ENCODE measurements around the gene REP15. TPM values are rescaled to one million over a fixed set of nuclear protein-coding genes. Genes with fewer than 3 reads are reported as not detected.

REP15 gene
- total RNA-seq, 1 experiment from 2014 or later = 0.35 TPM

- H3K4me3 ChIP-seq (ENCODE audit: insufficient read depth, low read depth, low read length) = no peak overlapping the region
- no peak for DNase-seq
- H3K27me3 ChIP-seq (ENCODE audit: control insufficient read depth, insufficient read depth, low read length) = no peaks in the 10 kb centered on the region
- H3K36me3 ChIP-seq (replicated peaks; ENCODE audit: control insufficient read depth, insufficient read depth, low read length) = peaks cover 1% of the 10 kb centered on the region; the same call in 1 of the 2 replicates
Measured at GRCh38 chr12:27682534-27682933, 13.7 kb upstream of the REP15 start.

GRCh38 chr12:27685274-27685673, 11.0 kb upstream of the REP15 start:
- no peak for DNase-seq
- H3K36me3 ChIP-seq (replicated peaks; ENCODE audit: control insufficient read depth, insufficient read depth, low read length) = no peaks in the 10 kb centered on the region

GRCh38 chr12:27686147-27686546, 10.1 kb upstream of the REP15 start:
- Histone ChIP-seq H3K36me3 (replicated peaks; ENCODE audit: control insufficient read depth, insufficient read depth, low read length) (no peaks in the 10 kb centered on the region), H3K4me3 (ENCODE audit: insufficient read depth, low read depth, low read length) (no peak overlapping the region), H3K27me3 (ENCODE audit: control insufficient read depth, insufficient read depth, low read length) (no peaks in the 10 kb centered on the region)
- no peak for DNase-seq

More at GRCh38 chr12:27685274-27685673, 11.0 kb upstream of the REP15 start:
- no peaks in the 10 kb centered on the region for H3K27me3 ChIP-seq (ENCODE audit: control insufficient read depth, insufficient read depth, low read length)
- H3K4me3 ChIP-seq (ENCODE audit: insufficient read depth, low read depth, low read length) = no peak overlapping the region

- no peaks in the 10 kb centered on the region for H3K27me3 ChIP-seq (ENCODE audit: control insufficient read depth, insufficient read depth, low read length)
- H3K4me3 ChIP-seq (ENCODE audit: insufficient read depth, low read depth, low read length) = no peak overlapping the region
- no peaks in the 10 kb centered on the region; the same call in none of the 2 replicates for H3K36me3 ChIP-seq (replicated peaks; ENCODE audit: control insufficient read depth, insufficient read depth, low read length)
- no peak for DNase-seq
Measured at GRCh38 chr12:27688671-27689070, 7.6 kb upstream of the REP15 start.

- no peak for DNase-seq
- H3K36me3 ChIP-seq (replicated peaks; ENCODE audit: control insufficient read depth, insufficient read depth, low read length) = no peaks in the 10 kb centered on the region; the same call in none of the 2 replicates
- no peak overlapping the region for H3K4me3 ChIP-seq (ENCODE audit: insufficient read depth, low read depth, low read length)
- no peaks in the 10 kb centered on the region for H3K27me3 ChIP-seq (ENCODE audit: control insufficient read depth, insufficient read depth, low read length)
Measured at GRCh38 chr12:27689558-27690180, 6.6 kb upstream of the REP15 start.

GRCh38 chr12:27693403-27693802, 2.8 kb upstream of the REP15 start:
- no peaks in the 10 kb centered on the region; the same call in none of the 2 replicates for H3K36me3 ChIP-seq (replicated peaks; ENCODE audit: control insufficient read depth, insufficient read depth, low read length)
- no peak for DNase-seq
- no peaks in the 10 kb centered on the region for H3K27me3 ChIP-seq (ENCODE audit: control insufficient read depth, insufficient read depth, low read length)

GRCh38 chr12:27695556-27696292, 523 bp upstream of the REP15 start:
- DNase-seq = no peak
- no peaks in the 10 kb centered on the region; the same call in none of the 2 replicates for H3K36me3 ChIP-seq (replicated peaks; ENCODE audit: control insufficient read depth, insufficient read depth, low read length)
- no peaks in the 10 kb centered on the region for H3K27me3 ChIP-seq (ENCODE audit: control insufficient read depth, insufficient read depth, low read length)
- no peak overlapping the region for H3K4me3 ChIP-seq (ENCODE audit: insufficient read depth, low read depth, low read length)

More at GRCh38 chr12:27693403-27693802, 2.8 kb upstream of the REP15 start:
- no peak overlapping the region for H3K4me3 ChIP-seq (ENCODE audit: insufficient read depth, low read depth, low read length)

- no peak overlapping the region for H3K4me3 ChIP-seq (ENCODE audit: insufficient read depth, low read depth, low read length)
- DNase-seq = no peak
- no peaks in the 10 kb centered on the region; the same call in 1 of the 2 replicates for H3K36me3 ChIP-seq (replicated peaks; ENCODE audit: control insufficient read depth, insufficient read depth, low read length)
- H3K27me3 ChIP-seq (ENCODE audit: control insufficient read depth, insufficient read depth, low read length) = no peaks in the 10 kb centered on the region
Measured at GRCh38 chr12:27696864-27697564, 767 bp downstream of the REP15 start.

GRCh38 chr12:27703720-27704452, 7.6 kb downstream of the REP15 start:
- Histone ChIP-seq H3K27me3 (ENCODE audit: control insufficient read depth, insufficient read depth, low read length) (no peaks in the 10 kb centered on the region), H3K4me3 (ENCODE audit: insufficient read depth, low read depth, low read length) (no peak overlapping the region), H3K36me3 (replicated peaks; ENCODE audit: control insufficient read depth, insufficient read depth, low read length) (no peaks in the 10 kb centered on the region)
- DNase-seq = peak; percentile 70

- peak; percentile 28 for DNase-seq
- Histone ChIP-seq H3K4me3 (ENCODE audit: insufficient read depth, low read depth, low read length) (no peak overlapping the region), H3K27me3 (ENCODE audit: control insufficient read depth, insufficient read depth, low read length) (no peaks in the 10 kb centered on the region), H3K36me3 (replicated peaks; ENCODE audit: control insufficient read depth, insufficient read depth, low read length) (no peaks in the 10 kb centered on the region)
Measured at GRCh38 chr12:27705263-27705662, 9.0 kb downstream of the REP15 start.

GRCh38 chr12:27707216-27707615, 11.0 kb downstream of the REP15 start:
- Histone ChIP-seq H3K4me3 (ENCODE audit: insufficient read depth, low read depth, low read length) (no peak overlapping the region), H3K36me3 (replicated peaks; ENCODE audit: control insufficient read depth, insufficient read depth, low read length) (no peaks in the 10 kb centered on the region), H3K27me3 (ENCODE audit: control insufficient read depth, insufficient read depth, low read length) (no peaks in the 10 kb centered on the region)
- DNase-seq = no peak

GRCh38 chr12:27709212-27709931, 13.1 kb downstream of the REP15 start:
- no peak overlapping the region for H3K4me3 ChIP-seq (ENCODE audit: insufficient read depth, low read depth, low read length)

GRCh38 chr12:27709932-27710591, 13.8 kb downstream of the REP15 start:
- Histone ChIP-seq H3K27me3 (ENCODE audit: control insufficient read depth, insufficient read depth, low read length) (no peaks in the 10 kb centered on the region), H3K4me3 (ENCODE audit: insufficient read depth, low read depth, low read length) (peak overlapping the region; percentile 81), H3K36me3 (replicated peaks; ENCODE audit: control insufficient read depth, insufficient read depth, low read length) (no peaks in the 10 kb centered on the region; the same call in 1 of the 2 replicates)
- no peak for DNase-seq

More at GRCh38 chr12:27709212-27709931, 13.1 kb downstream of the REP15 start:
- no peak for DNase-seq
- Histone ChIP-seq H3K27me3 (ENCODE audit: control insufficient read depth, insufficient read depth, low read length) (no peaks in the 10 kb centered on the region), H3K36me3 (replicated peaks; ENCODE audit: control insufficient read depth, insufficient read depth, low read length) (no peaks in the 10 kb centered on the region; the same call in 1 of the 2 replicates)
